Osteocyte (in vitro differentiated cells): Measurements from ENCODE around the gene CHRM4. TPM values are rescaled to one million over a fixed set of nuclear protein-coding genes. Genes with fewer than 3 reads are reported as not detected.

Experiments used
- DNase-seq: peaks from one replicate; pipeline ENCODE4 v3.0.0; 2021; ENCODE audit warnings: mixed read lengths; ENCODE audit not compliant: unreplicated experiment; ENCODE audit errors: extremely low spot score
- H3K27ac Mint-ChIP-seq: one replicate; pipeline ENCODE4 v1.8.0; 2021; ENCODE audit warnings: mild to moderate bottlenecking, mixed read lengths; ENCODE audit not compliant: unreplicated experiment
- H3K27me3 Mint-ChIP-seq: one replicate; pipeline ENCODE4 v1.8.0; 2021; ENCODE audit warnings: mixed read lengths; ENCODE audit not compliant: unreplicated experiment
- H3K36me3 Mint-ChIP-seq: one replicate; pipeline ENCODE4 v1.8.0; 2021; ENCODE audit warnings: mixed read lengths; ENCODE audit not compliant: unreplicated experiment
- H3K4me1 Mint-ChIP-seq: one replicate; pipeline ENCODE4 v1.8.0; 2021; ENCODE audit warnings: mixed read lengths; ENCODE audit not compliant: unreplicated experiment
- H3K4me3 Mint-ChIP-seq: one replicate; pipeline ENCODE4 v1.8.0; 2021; ENCODE audit warnings: mild to moderate bottlenecking, moderate library complexity, mixed read lengths; ENCODE audit not compliant: unreplicated experiment
- H3K9me3 Mint-ChIP-seq: one replicate; pipeline ENCODE4 v1.8.0; 2021; ENCODE audit warnings: mixed read lengths; ENCODE audit not compliant: unreplicated experiment
- CTCF ChIP-seq: fragments of 200-600 bp; sonication (generic); IDR thresholded peaks from 2 replicates; pipeline ENCODE4 v1.5.0; 2021; ENCODE audit warnings: antibody characterized with exemption, mild to moderate bottlenecking, moderate library complexity
- total RNA-seq: library from RNA; stranded (reverse); gene quantifications from 2 replicates; pipeline ENCODE4 v1.2.1, GENCODE V29; 2021

The CHRM4 gene
- total RNA-seq, 1 donor from 2014 or later, result 0.21 TPM

DNA sequence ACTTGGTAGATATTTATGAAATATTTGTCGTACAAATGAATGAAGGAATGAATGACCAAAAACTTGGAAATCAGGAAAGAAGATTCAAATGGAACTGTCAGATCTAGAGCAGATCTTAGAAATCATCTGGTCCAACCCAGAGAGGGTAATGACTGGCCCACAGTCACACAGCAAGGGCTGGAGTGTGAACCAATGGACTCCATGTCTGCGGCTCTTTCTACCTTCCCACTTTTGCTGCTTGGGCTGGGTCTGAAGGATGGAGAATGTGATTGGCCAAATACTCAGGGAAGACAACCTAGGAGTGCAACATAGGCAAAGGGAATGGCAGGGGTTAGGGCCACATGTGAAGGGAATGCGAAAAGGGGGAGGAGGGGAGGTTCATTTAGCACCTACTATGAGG lies 50.1 kb downstream of the CHRM4 start:
- H3K4me3 Mint-ChIP-seq, result no peak overlapping the region
- H3K4me1 Mint-ChIP-seq, result peaks cover 34% of the 10 kb centered on the region

GRCh38 chr11:46339816-46340215 lies 51.8 kb downstream of the CHRM4 start:
- Mint-ChIP-seq H3K27me3 (peaks cover 9% of the 10 kb centered on the region), H3K9me3 (no peaks in the 10 kb centered on the region), H3K4me3 (no peak overlapping the region), H3K36me3 (no peaks in the 10 kb centered on the region), H3K27ac (peak overlapping the region; percentile 66), H3K4me1 (peaks cover 41% of the 10 kb centered on the region)
- DNase-seq, result no peak
- no peak for TF ChIP-seq CTCF

More for the DNA sequence above, 50.1 kb downstream of the CHRM4 start:
- Mint-ChIP-seq H3K27me3 (peaks cover 9% of the 10 kb centered on the region), H3K27ac (no peak overlapping the region), H3K36me3 (no peaks in the 10 kb centered on the region), H3K9me3 (no peaks in the 10 kb centered on the region)
- TF ChIP-seq CTCF, result no peak
- no peak for DNase-seq

DNA sequence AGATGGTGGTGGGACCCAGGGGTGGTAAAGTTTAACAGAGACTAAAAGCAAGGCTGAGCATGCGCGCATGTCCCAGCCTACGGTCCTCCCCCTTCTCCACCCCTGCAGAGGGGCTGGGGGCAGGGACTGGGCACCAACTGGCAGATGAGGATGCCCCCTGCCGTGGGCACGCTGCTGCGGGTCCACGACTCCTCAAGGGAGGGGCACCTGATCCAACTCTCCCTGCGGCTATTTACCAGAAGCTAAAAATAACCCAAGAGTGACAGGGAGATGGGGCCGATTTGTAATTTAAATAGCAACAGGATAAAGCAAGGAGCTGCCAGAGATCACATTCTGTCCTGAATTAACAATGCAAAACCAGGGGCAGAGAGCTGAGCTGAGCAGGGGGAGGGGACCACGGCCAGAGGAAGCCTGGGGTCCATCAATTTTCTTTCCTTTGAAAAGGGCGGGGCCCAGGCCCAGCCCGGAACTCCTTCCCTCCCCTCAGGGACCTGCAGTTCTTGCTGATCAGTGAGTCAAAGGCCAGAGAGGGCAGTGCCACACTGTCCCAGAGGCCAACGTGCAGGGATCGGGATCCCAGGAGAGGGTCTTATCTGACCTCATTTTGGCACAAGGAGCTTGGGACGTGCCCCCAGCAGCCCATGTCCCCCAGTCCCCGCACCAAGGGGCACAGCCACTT lies 52.4 kb downstream of the CHRM4 start:
- peak overlapping the region; percentile 48 for H3K4me3 Mint-ChIP-seq
- peaks cover 41% of the 10 kb centered on the region for H3K4me1 Mint-ChIP-seq
- peak overlapping the region; percentile 66 for H3K27ac Mint-ChIP-seq
- H3K36me3 Mint-ChIP-seq, result no peaks in the 10 kb centered on the region
- no peaks in the 10 kb centered on the region for H3K9me3 Mint-ChIP-seq
- TF ChIP-seq CTCF, result peak; percentile 19
- H3K27me3 Mint-ChIP-seq, result peaks cover 9% of the 10 kb centered on the region
- peak; percentile 92 for DNase-seq

DNA sequence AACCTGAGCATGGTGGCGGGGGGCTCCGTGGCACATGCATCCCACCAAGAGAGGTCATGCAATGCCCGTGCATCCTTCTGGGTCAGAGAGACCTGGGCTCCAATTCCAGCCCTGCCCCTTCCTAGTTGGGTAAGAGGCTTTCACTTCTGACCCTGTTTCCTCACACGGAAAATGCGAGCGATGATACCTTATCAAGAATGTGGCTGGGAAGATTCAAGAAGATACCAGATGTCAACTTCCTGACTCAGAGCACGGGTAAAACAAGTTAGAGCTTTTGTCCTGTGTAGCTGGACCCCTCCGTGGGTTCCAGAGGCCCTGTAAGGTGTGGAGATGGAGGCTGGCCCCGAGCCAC lies 53.0 kb downstream of the CHRM4 start:
- H3K4me1 Mint-ChIP-seq, result peaks cover 41% of the 10 kb centered on the region
- H3K27ac Mint-ChIP-seq, result peak overlapping the region; percentile 66

More for the DNA sequence above, 53.0 kb downstream of the CHRM4 start:
- no peak for TF ChIP-seq CTCF
- no peak for DNase-seq
- Mint-ChIP-seq H3K9me3 (no peaks in the 10 kb centered on the region), H3K4me3 (peak overlapping the region; percentile 48), H3K36me3 (no peaks in the 10 kb centered on the region), H3K27me3 (peaks cover 7% of the 10 kb centered on the region)
